Hypothalamus (tissue), 51 donors: Measurements from ENCODE around the gene PDILT.
"Not testable (repeated sequence)": the region's sequence is repeated elsewhere in the genome, so short reads cannot be mapped to it uniquely, and the experiment has no call there.

Experiments used
- DNase-seq, 51 donors: peaks; one replicate each; lab custom pipeline; 2025; lab: John Stamatoyannopoulos, UW

PDILT gene

GRCh38 chr16:20404637-20405036 lies at the start of gene PDILT:
Gene PDILT, minus strand, starts transcription at chr16:20404737. Its CDS starts 5,437 bp downstream, at chr16:20399300.
- no peak for DNase-seq

GRCh38 chr16:20453633-20454032 lies 49.1 kb upstream of the PDILT start:
- not testable (repeated sequence) for DNase-seq

GRCh38 chr16:20451364-20451763 lies 46.8 kb upstream of the PDILT start, which contains the start of gene ACSM2A:
Gene ACSM2A, plus strand, starts transcription at chr16:20451521. Its CDS starts 8,594 bp downstream, at chr16:20460115.
- DNase-seq = not testable (repeated sequence)

GRCh38 chr16:20446652-20447393 lies 42.3 kb upstream of the PDILT start:
- DNase-seq = not testable (repeated sequence)

GRCh38 chr16:20441859-20442258 lies 37.3 kb upstream of the PDILT start:
- not testable (repeated sequence) for DNase-seq

- no peak for DNase-seq
These were observed 36.7 kb upstream of the PDILT start for GRCh38 chr16:20441191-20441590.

- not testable (repeated sequence) for DNase-seq
These were observed 36.2 kb upstream of the PDILT start for GRCh38 chr16:20440731-20441130.

GRCh38 chr16:20439820-20440231 lies 35.3 kb upstream of the PDILT start:
- DNase-seq = peak in 1 of 51 donors; percentile 7

- not testable (repeated sequence) for DNase-seq
These were observed 34.4 kb upstream of the PDILT start for GRCh38 chr16:20438950-20439349.

GRCh38 chr16:20430948-20431347 lies 26.4 kb upstream of the PDILT start:
- no peak for DNase-seq

GRCh38 chr16:20430480-20430879 lies 25.9 kb upstream of the PDILT start:
- DNase-seq = not testable (repeated sequence)

GRCh38 chr16:20429499-20429898 lies 25.0 kb upstream of the PDILT start:
- DNase-seq = not testable (repeated sequence)

- DNase-seq = not testable (repeated sequence)
These were observed 22.9 kb upstream of the PDILT start for GRCh38 chr16:20427401-20427797.

GRCh38 chr16:20424129-20424866 lies 19.8 kb upstream of the PDILT start:
- DNase-seq = no peak

GRCh38 chr16:20423772-20424128 lies 19.2 kb upstream of the PDILT start:
- not testable (repeated sequence) for DNase-seq

GRCh38 chr16:20421748-20422147 lies 17.2 kb upstream of the PDILT start:
- not testable (repeated sequence) for DNase-seq

GRCh38 chr16:20419093-20419492 lies 14.6 kb upstream of the PDILT start:
- DNase-seq = not testable (repeated sequence)

- no peak for DNase-seq
These were observed 11.0 kb upstream of the PDILT start for GRCh38 chr16:20415541-20415940.

GRCh38 chr16:20411055-20411454 lies 6.5 kb upstream of the PDILT start:
- no peak for DNase-seq

- no peak for DNase-seq
These were observed 5.7 kb upstream of the PDILT start for GRCh38 chr16:20410121-20410723.

- DNase-seq = peak in 47 of 51 donors; percentile 2 to 84 (median 51)
These were observed 5.0 kb upstream of the PDILT start, which contains the start of gene ACSM5 for GRCh38 chr16:20409398-20410120. Gene ACSM5, plus strand, starts transcription at chr16:20409534. Its CDS starts 1,951 bp downstream, at chr16:20411485.
